ENCODE measurements around the gene DEFB108B.
"Not testable (repeated sequence)": the region's sequence is repeated elsewhere in the genome, so short reads cannot be mapped to it uniquely, and the experiment has no call there.

- TF ChIP-seq EZH2 (IDR thresholded peaks at IDR 0.05; ENCODE audit: insufficient read depth, poor library complexity, severe bottlenecking); EZH2phosphoT487 (IDR thresholded peaks at IDR 0.05; ENCODE audit: insufficient read depth, low read depth): not testable (repeated sequence)
These were observed 43.3 kb downstream of the DEFB108B start for GRCh38 chr11:71876262-71876661.
